ENCODE results near the gene TMEM273.

Gene TMEM273, protein sequence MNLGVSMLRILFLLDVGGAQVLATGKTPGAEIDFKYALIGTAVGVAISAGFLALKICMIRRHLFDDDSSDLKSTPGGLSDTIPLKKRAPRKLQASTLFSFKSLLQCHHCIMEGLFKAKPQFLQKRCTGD

DNA sequence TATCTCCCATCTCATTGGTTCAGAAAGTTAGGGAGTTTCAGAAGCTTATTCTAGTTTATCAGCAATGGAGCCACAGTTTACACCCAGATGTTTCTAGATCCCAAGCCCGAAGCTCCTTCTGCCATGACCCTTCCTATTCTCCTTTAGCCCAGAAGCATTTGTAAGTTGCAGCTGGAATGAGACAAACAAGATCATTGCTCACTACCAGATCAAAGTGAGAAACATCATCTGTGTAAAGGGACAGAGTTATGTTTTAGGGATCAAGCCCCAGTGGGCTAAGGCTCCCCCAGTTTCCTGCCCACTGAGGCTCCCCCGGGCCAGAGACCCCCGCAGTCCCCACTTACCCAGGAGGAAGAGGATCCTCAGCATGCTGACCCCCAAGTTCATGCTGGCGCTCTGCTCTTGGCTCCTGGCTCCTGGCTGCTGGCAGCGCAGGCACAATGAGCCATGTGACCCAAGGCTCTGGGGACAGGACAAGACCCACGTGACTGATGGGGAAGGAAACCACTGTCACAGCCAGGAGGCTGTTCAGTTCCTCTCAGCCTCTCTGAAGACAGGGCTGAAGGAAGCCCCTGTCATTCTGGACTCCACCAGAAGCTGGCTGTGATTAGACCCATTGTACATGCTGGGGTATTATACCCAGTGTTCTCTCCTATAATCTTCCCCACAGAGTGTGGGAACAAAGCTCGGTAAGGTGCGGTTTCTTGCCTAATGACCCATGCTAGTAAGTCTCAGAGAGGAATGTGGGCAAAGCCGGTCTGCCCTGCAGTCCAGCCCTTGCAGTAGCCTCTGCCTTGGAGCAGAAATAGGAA is at the start of gene TMEM273:
Gene TMEM273, minus strand, starts transcription at position 442 of the 812 bp plus-strand sequence. Its CDS starts 55 bp downstream, at position 387.
- DNase-seq (ENCODE audit: insufficient read length, low spot score): no peak
- FAIRE-seq: no peak
- TF ChIP-seq, protein P1, sequence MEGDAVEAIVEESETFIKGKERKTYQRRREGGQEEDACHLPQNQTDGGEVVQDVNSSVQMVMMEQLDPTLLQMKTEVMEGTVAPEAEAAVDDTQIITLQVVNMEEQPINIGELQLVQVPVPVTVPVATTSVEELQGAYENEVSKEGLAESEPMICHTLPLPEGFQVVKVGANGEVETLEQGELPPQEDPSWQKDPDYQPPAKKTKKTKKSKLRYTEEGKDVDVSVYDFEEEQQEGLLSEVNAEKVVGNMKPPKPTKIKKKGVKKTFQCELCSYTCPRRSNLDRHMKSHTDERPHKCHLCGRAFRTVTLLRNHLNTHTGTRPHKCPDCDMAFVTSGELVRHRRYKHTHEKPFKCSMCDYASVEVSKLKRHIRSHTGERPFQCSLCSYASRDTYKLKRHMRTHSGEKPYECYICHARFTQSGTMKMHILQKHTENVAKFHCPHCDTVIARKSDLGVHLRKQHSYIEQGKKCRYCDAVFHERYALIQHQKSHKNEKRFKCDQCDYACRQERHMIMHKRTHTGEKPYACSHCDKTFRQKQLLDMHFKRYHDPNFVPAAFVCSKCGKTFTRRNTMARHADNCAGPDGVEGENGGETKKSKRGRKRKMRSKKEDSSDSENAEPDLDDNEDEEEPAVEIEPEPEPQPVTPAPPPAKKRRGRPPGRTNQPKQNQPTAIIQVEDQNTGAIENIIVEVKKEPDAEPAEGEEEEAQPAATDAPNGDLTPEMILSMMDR (IDR thresholded peaks at IDR 0.05; ENCODE audit: insufficient read depth, missing control alignments): no peak

DNA sequence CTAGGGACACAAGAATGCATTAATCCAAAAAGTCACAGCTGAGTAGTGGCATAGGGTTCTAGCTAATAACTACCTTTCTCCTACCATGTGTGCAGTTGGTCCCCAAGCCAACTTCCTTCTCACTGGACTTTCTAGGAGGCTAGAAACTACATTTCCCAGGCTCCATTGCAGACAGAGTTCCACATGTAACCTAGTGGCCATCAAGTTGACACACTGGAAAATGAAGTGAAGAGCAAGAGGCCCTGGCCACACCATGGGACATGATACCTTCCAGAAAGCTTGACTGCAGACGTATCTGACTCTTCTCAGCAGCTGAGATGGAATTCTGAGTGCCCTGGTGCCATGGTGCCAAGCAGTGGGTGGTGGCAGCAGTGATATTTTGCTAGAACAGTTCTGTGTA is 49.8 kb upstream of the TMEM273 start:
- FAIRE-seq (no peak), DNase-seq (ENCODE audit: insufficient read length, low spot score) (no peak)
- TF ChIP-seq, protein P1 (IDR thresholded peaks at IDR 0.05; ENCODE audit: insufficient read depth, missing control alignments): no peak

DNA sequence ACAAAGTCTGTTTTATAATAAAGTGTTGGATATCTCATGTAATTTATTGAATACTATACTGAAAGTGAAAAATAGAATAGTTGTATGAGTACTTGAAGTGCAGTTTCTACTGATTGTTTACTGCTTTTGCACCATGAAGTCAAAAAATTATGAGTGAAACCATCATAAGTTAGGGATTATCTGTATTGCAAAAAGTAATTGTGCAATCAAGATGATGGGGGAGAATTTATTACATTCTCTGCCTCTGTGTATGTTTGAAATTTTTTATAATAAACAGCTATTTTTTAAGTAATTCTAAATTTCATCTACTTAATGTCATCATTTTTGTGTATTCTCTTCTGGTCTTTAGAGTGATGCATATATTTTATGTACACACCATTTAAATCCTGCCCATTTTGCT is 47.2 kb upstream of the TMEM273 start:
- no peak for FAIRE-seq
- no peak for DNase-seq (ENCODE audit: insufficient read length, low spot score)
- TF ChIP-seq, protein P1 (IDR thresholded peaks at IDR 0.05; ENCODE audit: insufficient read depth, missing control alignments): no peak

DNA sequence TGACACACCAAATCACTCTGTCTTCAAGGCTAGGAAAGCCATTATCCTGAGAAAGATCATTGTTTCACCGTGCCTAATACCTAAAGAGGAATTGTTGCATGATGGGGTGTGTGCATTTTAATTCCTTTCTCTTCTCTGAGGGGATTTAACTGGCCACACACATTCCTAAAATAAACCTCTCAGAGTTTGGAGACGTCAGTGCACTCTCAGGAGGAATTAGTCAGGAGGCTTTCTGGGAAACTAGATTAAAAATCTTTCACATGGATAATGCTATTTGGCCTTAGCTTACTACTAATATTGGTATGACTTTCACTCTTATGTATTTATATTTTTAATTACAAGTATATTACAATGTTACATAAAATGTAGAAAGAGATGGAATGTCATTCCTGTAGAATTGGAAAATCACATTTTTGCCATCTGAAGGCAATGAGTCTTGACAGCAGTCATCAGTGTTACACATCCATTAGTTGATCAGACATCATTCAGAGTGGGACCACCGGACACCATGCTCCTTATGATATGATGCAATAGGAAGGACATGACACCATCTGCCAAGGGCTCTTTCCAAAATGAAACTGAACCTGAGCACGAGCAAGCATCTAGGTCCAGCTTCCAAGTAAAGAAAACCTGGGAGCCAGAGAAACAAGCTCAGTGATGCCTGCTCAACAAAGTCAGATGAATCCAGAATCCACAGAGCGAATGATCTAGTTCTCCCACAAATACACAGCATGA is 43.1 kb upstream of the TMEM273 start:
- no peak for FAIRE-seq
- TF ChIP-seq, protein P1 (IDR thresholded peaks at IDR 0.05; ENCODE audit: insufficient read depth, missing control alignments): no peak

DNA sequence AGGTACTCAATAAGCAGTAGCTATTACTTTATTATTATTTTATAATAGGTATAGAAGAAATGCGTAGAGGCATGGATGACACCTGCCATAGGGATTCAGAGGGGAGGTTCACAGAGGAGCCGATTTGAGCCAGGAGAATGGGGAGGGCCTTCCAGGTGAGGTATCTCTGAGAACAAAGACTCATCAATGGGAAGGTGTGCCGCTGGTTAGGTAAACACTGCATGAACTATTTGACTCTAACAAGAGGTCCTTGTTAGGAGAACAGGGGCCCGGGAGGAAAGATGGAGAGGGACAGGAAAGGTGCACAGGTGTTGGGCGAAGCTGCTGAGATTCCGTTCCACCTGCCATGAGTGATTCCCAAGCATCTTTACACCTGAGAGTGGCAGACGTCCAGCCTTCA is 41.8 kb upstream of the TMEM273 start:
- DNase-seq (ENCODE audit: insufficient read length, low spot score): no peak
- TF ChIP-seq, protein P1 (IDR thresholded peaks at IDR 0.05; ENCODE audit: insufficient read depth, missing control alignments): no peak
- FAIRE-seq: no peak

More for the DNA sequence above, 43.1 kb upstream of the TMEM273 start:
- DNase-seq (ENCODE audit: insufficient read length, low spot score): no peak

DNA sequence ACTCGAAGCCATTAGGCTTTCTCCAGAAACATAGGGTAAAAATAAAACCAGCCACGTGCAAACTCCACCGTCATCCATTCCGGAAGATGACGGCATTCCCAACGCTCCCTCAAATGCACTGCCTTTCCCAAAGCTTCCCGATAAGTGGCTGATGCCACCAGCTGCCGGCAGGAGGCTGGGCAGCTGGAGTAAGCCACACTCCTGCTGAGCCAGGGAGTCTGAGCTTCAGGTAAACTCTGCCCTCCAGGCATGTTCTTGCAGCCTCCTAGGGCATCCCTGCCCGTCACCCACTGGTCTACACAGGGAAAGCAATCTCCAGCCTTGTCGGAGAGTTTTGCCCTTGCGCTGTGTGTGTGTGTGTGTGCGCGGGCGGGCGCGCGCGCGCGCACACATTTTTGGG is 40.5 kb upstream of the TMEM273 start:
- TF ChIP-seq, protein P1 (IDR thresholded peaks at IDR 0.05; ENCODE audit: insufficient read depth, missing control alignments): no peak
- DNase-seq (ENCODE audit: insufficient read length, low spot score): no peak
- no peak for FAIRE-seq
